Gastroesophageal sphincter (tissue), 4 donors: Measurements from ENCODE around the gene FANCC. TPM values are rescaled to one million over a fixed set of nuclear protein-coding genes. Genes with fewer than 3 reads are reported as not detected.

Experiments
- ATAC-seq: fragments of 150-250 bp; one replicate; pipeline ENCODE4 v1.9.1; 2016; ENCODE audit warnings: mild to moderate bottlenecking, moderate library complexity
- H3K27ac ChIP-seq, 4 donors: fragments of 200-600 bp; sonication (generic) in 3 of 4; 1 replicate in 3 of 4; 2 replicates in 1 of 4; pipeline ENCODE4 v1.5.1; 2016 to 2019
- H3K27me3 ChIP-seq: fragments of 200-600 bp; sonication (generic); one replicate; pipeline ENCODE4 v1.5.1; 2019
- H3K36me3 ChIP-seq, 2 donors: fragments of 200-600 bp; sonication (generic); one replicate each; pipeline ENCODE4 v1.5.1; 2019; ENCODE audit warnings: control low read depth in 1 of 2
- H3K4me1 ChIP-seq, 3 donors: fragments of 200-600 bp; sonication (generic); 1 replicate in 2 of 3; 2 replicates in 1 of 3; pipeline ENCODE4 v1.5.1; 2016 to 2019; ENCODE audit warnings: control low read depth in 2 of 3
- H3K4me3 ChIP-seq, 2 donors: fragments of 200-600 bp; sonication (generic); one replicate each; pipeline ENCODE4 v1.5.1; 2019; ENCODE audit warnings: mild to moderate bottlenecking in 1 of 2, moderate library complexity in 1 of 2
- H3K9me3 ChIP-seq, 3 donors: fragments of 200-600 bp; sonication (generic); one replicate each; pipeline ENCODE4 v1.5.1; 2017 to 2019; ENCODE audit warnings: control low read depth in 2 of 3
- CTCF ChIP-seq, 4 experiments: fragments of 200-600 bp in 2 of 4; fragments of 450-650 bp in 2 of 4; sonication (generic) in 1 of 4; IDR thresholded peaks; one replicate each; pipeline ENCODE4 v1.5.1; 2017 to 2019; ENCODE audit warnings: antibody characterized with exemption in 4 of 4, mild to moderate bottlenecking in 2 of 4, moderate library complexity in 2 of 4
- EP300 ChIP-seq: sonication (generic); formaldehyde crosslinking; IDR thresholded peaks from one replicate; pipeline ENCODE4 v1.6.1; 2017; ENCODE audit warnings: antibody characterized with exemption, mild to moderate bottlenecking
- POLR2A ChIP-seq, 2 donors: fragments of 450-650 bp; IDR thresholded peaks; one replicate each; pipeline ENCODE4 v1.6.1; 2017; ENCODE audit warnings: antibody characterized with exemption in 2 of 2, mild to moderate bottlenecking in 2 of 2, moderate library complexity in 1 of 2
- POLR2AphosphoS5 ChIP-seq: sonication (generic); formaldehyde crosslinking; IDR thresholded peaks from one replicate; pipeline ENCODE4 v1.6.1; 2017; ENCODE audit warnings: antibody characterized with exemption
- WGBS, 2 donors: methylation state at CpG; one replicate each; pipeline ENCODE4 v1.1.5; 2018; ENCODE audit warnings: low coverage in 1 of 2; 5-methylcytosine and 5-hydroxymethylcytosine counted together
- total RNA-seq, 4 donors: library from RNA; depleted of rRNA; stranded (reverse); fragments of >200 nt; gene quantifications; one replicate each; pipeline ENCODE4 v1.1.0, GENCODE V29; 2016

The FANCC gene
- total RNA-seq, 4 donors from 2014 or later: 4.9 to 9.4 (median 7.4) TPM

- TF ChIP-seq POLR2AphosphoS5 (no peak), POLR2A (IDR thresholded peaks at IDR 0.05) (no peak), CTCF (IDR thresholded peaks at IDR 0.05) (no peak)
- H3K27me3 ChIP-seq: no peaks in the 10 kb centered on the region
- ATAC-seq: no peak
- H3K4me3 ChIP-seq: no peak overlapping the region
- WGBS, 2 donors: 46 to 89% methylated on average over 3 of the region's 3 CpGs
- H3K4me1 ChIP-seq: peaks cover 0 to 30% (median 0%) of the 10 kb centered on the region in 3 donors
- H3K27ac ChIP-seq: no peak overlapping the region
- H3K36me3 ChIP-seq: no peaks in the 10 kb centered on the region
- H3K9me3 ChIP-seq: no peaks in the 10 kb centered on the region
Observed at GRCh38 chr9:95311961-95312360, 5.5 kb downstream of the FANCC start.

GRCh38 chr9:95307538-95307937, 10.0 kb downstream of the FANCC start:
- H3K27me3 ChIP-seq: no peaks in the 10 kb centered on the region
- H3K27ac ChIP-seq: no peak overlapping the region
- no peaks in the 10 kb centered on the region for H3K9me3 ChIP-seq
- peaks cover 0 to 17% (median 0%) of the 10 kb centered on the region in 3 donors for H3K4me1 ChIP-seq
- no peak for TF ChIP-seq EP300
- no peak for TF ChIP-seq CTCF (IDR thresholded peaks at IDR 0.05)
- TF ChIP-seq POLR2A (IDR thresholded peaks at IDR 0.05): no peak
- no peak for TF ChIP-seq POLR2AphosphoS5
- H3K4me3 ChIP-seq: no peak overlapping the region
- ATAC-seq: no peak
- H3K36me3 ChIP-seq: no peaks in the 10 kb centered on the region

- no peak overlapping the region for H3K27ac ChIP-seq
- no peak overlapping the region for H3K4me3 ChIP-seq
- WGBS, 2 donors: 91 to 94% methylated on average over 5 to 6 of the region's 6 CpGs
- no peaks in the 10 kb centered on the region for H3K9me3 ChIP-seq
- ATAC-seq: no peak
- TF ChIP-seq EP300: no peak
- no peak for TF ChIP-seq CTCF (IDR thresholded peaks at IDR 0.05)
- TF ChIP-seq POLR2A (IDR thresholded peaks at IDR 0.05): no peak
- TF ChIP-seq POLR2AphosphoS5: no peak
- peaks cover 0 to 17% (median 0%) of the 10 kb centered on the region in 3 donors for H3K4me1 ChIP-seq
- H3K36me3 ChIP-seq: no peaks in the 10 kb centered on the region
- no peaks in the 10 kb centered on the region for H3K27me3 ChIP-seq
Observed at GRCh38 chr9:95306819-95307218, 10.7 kb downstream of the FANCC start.

- Histone ChIP-seq H3K4me1 (peaks cover 0 to 19% (median 0%) of the 10 kb centered on the region in 3 donors), H3K9me3 (no peaks in the 10 kb centered on the region), H3K4me3 (no peak overlapping the region), H3K36me3 (no peaks in the 10 kb centered on the region), H3K27me3 (no peaks in the 10 kb centered on the region), H3K27ac (no peak overlapping the region)
- TF ChIP-seq CTCF (IDR thresholded peaks at IDR 0.05): no peak
- peak; percentile 45 for TF ChIP-seq POLR2AphosphoS5
- no peak for ATAC-seq
- 73 to 83% methylated on average over 2 to 3 of the region's 3 CpGs for WGBS, 2 donors
Observed at GRCh38 chr9:95305770-95306492, 11.6 kb downstream of the FANCC start.

- no peak overlapping the region for H3K27ac ChIP-seq
- no peaks in the 10 kb centered on the region for H3K36me3 ChIP-seq
- peaks cover 0 to 28% (median 0%) of the 10 kb centered on the region in 3 donors for H3K4me1 ChIP-seq
- H3K4me3 ChIP-seq: no peak overlapping the region
- ATAC-seq: no peak
- no peak for TF ChIP-seq POLR2A (IDR thresholded peaks at IDR 0.05)
- no peak for TF ChIP-seq CTCF (IDR thresholded peaks at IDR 0.05)
- TF ChIP-seq POLR2AphosphoS5: no peak
- TF ChIP-seq EP300: no peak
- 79 to 84% methylated on average over 3 to 5 of the region's 5 CpGs for WGBS, 2 donors
- H3K9me3 ChIP-seq: no peaks in the 10 kb centered on the region
- no peaks in the 10 kb centered on the region for H3K27me3 ChIP-seq
Observed at GRCh38 chr9:95302479-95302878, 15.0 kb downstream of the FANCC start.
